Breast epithelium (tissue), 3 donors: ENCODE results near the gene LNX1.

Experiments
- CTCF ChIP-seq, 3 donors: fragments of 450-650 bp; IDR thresholded peaks; one replicate each; pipeline ENCODE4 v1.5.1; 2016 to 2017; ENCODE audit warnings: antibody characterized with exemption in 3 of 3, mild to moderate bottlenecking in 3 of 3, moderate library complexity in 3 of 3
- POLR2AphosphoS5 ChIP-seq, 3 donors: sonication (generic); formaldehyde crosslinking; IDR thresholded peaks; one replicate each; pipeline ENCODE4 v1.6.1; 2017; ENCODE audit warnings: antibody characterized with exemption in 3 of 3

- no peak for TF ChIP-seq CTCF (IDR thresholded peaks at IDR 0.05)
- no peak for TF ChIP-seq POLR2AphosphoS5 (IDR thresholded peaks at IDR 0.05)
These were observed 17.0 kb upstream of the LNX1 start for GRCh38 chr4:53608242-53608641.
